Stimulated activated memory B cell treated with anti-CD40 and anti-IgM and Interleukin-4, amounts not matched to agents 10 μg/mL and 1 μg/mL and 100 μg/mL, for 72 hours (primary cell): ENCODE data around the gene KCNE1.
A peak's percentile ranks its signal among the peaks of the same experiment; 100 is the strongest.

ENCODE experiments used
- ATAC-seq: fragments of 150-1000 bp; cut with Tn5 transposase; 2 replicates; pipeline ENCODE4 v1.10.0; 2021
- H3K27ac Mint-ChIP-seq: one replicate; pipeline ENCODE4 v1.8.0; 2022; ENCODE audit warnings: mild to moderate bottlenecking, mixed read lengths
- H3K27me3 Mint-ChIP-seq: one replicate; pipeline ENCODE4 v1.8.0; 2022; ENCODE audit warnings: mixed read lengths
- H3K36me3 Mint-ChIP-seq: one replicate; pipeline ENCODE4 v1.8.0; 2022; ENCODE audit warnings: mixed read lengths
- H3K4me1 Mint-ChIP-seq: one replicate; pipeline ENCODE4 v1.8.0; 2022; ENCODE audit warnings: mixed read lengths
- H3K4me3 Mint-ChIP-seq: one replicate; pipeline ENCODE4 v1.8.0; 2022; ENCODE audit warnings: mild to moderate bottlenecking, moderate library complexity, mixed read lengths
- H3K9me3 Mint-ChIP-seq: one replicate; pipeline ENCODE4 v1.8.0; 2022; ENCODE audit warnings: mixed read lengths

KCNE1 gene

DNA sequence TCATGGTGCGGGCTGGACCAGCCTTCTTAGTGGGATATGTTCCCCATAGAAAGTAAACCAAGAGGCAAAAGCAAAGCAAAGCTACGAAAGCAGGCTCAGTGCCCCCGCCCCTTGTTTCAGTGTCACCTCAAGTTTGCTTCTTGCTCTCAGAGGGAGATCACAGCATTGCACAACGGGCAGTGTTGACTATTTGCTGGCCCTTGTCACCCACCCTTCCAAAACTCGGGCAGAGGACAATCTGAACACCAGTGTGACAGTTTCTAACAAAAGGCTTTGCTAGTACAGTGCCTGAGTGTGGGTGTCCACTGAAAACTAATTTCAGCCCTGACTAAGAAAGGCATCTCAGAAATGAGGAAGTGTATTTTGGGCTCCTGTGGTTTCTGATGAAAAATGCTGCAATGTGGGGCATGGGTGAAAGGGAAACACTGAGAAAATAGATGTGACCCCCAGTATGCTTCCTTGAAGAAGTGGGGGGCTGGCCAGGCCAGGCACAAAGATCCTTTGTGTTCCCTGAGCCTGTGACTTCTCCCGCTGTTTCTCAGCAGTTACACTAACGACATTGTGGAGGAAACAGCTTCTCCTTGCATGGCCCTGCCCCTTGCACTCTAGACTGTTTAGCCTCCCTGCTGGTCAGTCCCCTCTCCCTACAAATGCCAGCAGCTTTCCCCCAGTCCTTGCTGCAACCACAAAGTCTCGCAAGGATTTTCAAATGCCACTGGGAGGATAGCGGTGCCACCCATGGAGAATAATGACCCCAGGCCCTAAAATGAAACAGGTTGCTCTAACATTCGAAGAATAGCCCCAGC is 33.3 kb upstream of the KCNE1 start:
- peak; percentile 95 for ATAC-seq
- H3K36me3 Mint-ChIP-seq: peaks cover 9% of the 10 kb centered on the region
- peaks cover 44% of the 10 kb centered on the region for H3K4me1 Mint-ChIP-seq
- no peaks in the 10 kb centered on the region for H3K27me3 Mint-ChIP-seq
- peak overlapping the region; percentile 53 for H3K4me3 Mint-ChIP-seq
- H3K27ac Mint-ChIP-seq: peak overlapping the region; percentile 97
- H3K9me3 Mint-ChIP-seq: peaks cover 3% of the 10 kb centered on the region

DNA sequence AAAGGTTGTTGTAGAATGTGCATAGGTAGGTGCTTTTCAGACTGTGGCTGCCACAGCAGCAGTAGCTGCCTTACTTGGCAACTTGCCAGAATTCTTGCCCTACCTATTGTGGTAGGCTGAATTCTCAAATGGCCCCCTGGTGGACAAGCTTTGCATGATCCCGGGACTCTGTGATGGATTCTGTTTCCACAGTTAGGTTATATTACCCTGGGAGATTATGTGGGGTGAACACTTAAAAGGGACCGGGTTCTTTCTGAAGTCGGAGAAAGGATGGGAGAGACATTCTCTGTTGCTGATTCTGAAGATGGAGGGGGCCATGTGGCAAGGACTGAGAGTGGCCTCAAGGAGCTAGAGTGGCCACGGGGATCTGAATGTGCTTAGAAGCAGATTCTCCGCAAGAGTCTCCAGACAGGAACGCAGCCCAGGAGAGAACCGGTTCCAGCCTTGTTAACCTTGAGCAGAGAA is 32.1 kb upstream of the KCNE1 start:
- H3K4me3 Mint-ChIP-seq: no peak overlapping the region
- no peaks in the 10 kb centered on the region for H3K27me3 Mint-ChIP-seq
- H3K27ac Mint-ChIP-seq: peak overlapping the region; percentile 97
- peaks cover 6% of the 10 kb centered on the region for H3K36me3 Mint-ChIP-seq
- H3K9me3 Mint-ChIP-seq: peaks cover 3% of the 10 kb centered on the region
- peaks cover 44% of the 10 kb centered on the region for H3K4me1 Mint-ChIP-seq
- no peak for ATAC-seq

DNA sequence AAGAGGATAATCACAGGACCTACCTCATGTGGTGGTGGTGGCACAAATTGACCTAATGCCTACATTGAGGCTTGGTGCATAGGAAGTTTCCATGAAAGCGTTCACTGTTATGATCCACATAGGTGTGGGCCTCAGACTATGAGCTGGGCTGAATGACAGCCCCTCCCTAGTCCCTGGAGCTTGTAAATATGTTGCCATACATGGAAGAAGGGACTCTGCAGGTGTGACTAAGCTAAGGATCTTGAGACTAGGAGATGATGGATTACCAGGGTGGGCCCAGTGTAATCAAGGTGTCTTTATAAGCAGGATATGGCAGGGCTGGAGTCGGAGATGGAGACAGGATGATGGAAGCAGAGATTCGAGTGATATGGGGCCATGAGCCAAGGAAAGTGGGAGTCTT is 31.0 kb upstream of the KCNE1 start:
- H3K36me3 Mint-ChIP-seq: peaks cover 6% of the 10 kb centered on the region
- no peak overlapping the region for H3K4me3 Mint-ChIP-seq
- H3K9me3 Mint-ChIP-seq: peaks cover 3% of the 10 kb centered on the region
- H3K4me1 Mint-ChIP-seq: peaks cover 44% of the 10 kb centered on the region
- ATAC-seq: no peak
- H3K27me3 Mint-ChIP-seq: no peaks in the 10 kb centered on the region
- peak overlapping the region; percentile 60 for H3K27ac Mint-ChIP-seq

DNA sequence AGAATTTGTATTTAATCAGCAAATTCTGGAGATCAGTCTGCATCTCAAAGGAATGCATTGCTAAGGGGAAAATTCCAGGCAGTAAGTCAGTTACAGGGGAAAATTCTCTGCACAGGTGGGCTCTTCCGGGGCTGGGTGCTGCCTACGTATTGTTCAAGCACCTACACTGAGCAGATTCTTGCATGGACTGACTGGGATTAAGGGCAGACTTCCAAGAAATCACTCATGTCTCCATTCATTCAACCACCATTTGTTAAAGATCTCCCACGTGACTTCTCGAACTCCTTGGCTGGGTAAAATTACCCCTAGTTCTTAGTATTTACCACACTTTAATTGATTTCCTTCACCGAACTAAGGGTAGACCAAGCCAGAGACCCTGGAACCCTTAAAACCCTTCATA is 28.2 kb upstream of the KCNE1 start:
- Mint-ChIP-seq H3K9me3 (peaks cover 3% of the 10 kb centered on the region), H3K4me1 (peaks cover 21% of the 10 kb centered on the region), H3K4me3 (no peak overlapping the region), H3K27me3 (no peaks in the 10 kb centered on the region), H3K36me3 (peaks cover 14% of the 10 kb centered on the region), H3K27ac (peak overlapping the region; percentile 18)
- ATAC-seq: no peak

DNA sequence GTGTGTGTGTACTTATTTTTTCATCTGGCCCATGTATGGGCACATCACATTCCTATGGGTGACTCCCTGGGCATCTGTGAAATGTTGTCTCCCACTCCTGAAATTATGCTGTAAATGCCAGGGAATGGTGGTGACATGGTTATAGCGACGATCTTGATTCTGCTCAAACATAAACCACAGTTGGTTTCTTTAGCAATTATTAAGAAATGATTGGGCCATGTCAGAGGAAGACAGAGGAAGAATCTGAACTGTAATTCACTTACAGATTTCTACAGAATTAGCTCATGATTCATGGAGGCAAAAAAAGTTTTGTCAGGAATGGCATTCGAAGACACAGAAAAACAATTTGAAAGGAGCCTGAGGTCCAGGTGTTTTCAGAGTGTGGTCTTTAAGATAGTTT is 25.8 kb upstream of the KCNE1 start:
- no peaks in the 10 kb centered on the region for H3K9me3 Mint-ChIP-seq
- peaks cover 14% of the 10 kb centered on the region for H3K36me3 Mint-ChIP-seq
- no peak overlapping the region for H3K27ac Mint-ChIP-seq
- no peak overlapping the region for H3K4me3 Mint-ChIP-seq
- H3K27me3 Mint-ChIP-seq: no peaks in the 10 kb centered on the region
- peaks cover 19% of the 10 kb centered on the region for H3K4me1 Mint-ChIP-seq
- no peak for ATAC-seq

DNA sequence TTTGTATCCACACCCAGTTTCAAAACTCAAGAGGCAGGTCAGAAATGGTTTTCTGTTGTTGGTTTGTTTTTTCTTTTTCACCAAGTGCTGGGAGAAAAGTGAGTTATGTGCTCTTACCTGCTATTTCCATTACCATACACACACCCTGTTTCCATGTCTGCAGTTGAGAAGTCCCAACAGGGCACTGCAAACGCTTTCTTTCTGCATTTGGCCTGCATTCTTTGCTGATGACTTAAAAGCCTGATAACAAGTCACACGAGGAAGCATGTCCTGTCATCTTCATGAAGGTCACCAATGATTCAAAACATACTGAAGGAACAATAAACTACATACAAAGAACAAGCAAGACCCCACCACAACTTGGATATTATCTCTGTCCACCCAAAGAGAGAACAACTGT is 24.8 kb upstream of the KCNE1 start:
- H3K9me3 Mint-ChIP-seq: no peaks in the 10 kb centered on the region
- H3K36me3 Mint-ChIP-seq: peaks cover 15% of the 10 kb centered on the region
- no peak overlapping the region for H3K27ac Mint-ChIP-seq
- H3K4me1 Mint-ChIP-seq: peaks cover 19% of the 10 kb centered on the region
- no peaks in the 10 kb centered on the region for H3K27me3 Mint-ChIP-seq
- no peak overlapping the region for H3K4me3 Mint-ChIP-seq
- no peak for ATAC-seq

DNA sequence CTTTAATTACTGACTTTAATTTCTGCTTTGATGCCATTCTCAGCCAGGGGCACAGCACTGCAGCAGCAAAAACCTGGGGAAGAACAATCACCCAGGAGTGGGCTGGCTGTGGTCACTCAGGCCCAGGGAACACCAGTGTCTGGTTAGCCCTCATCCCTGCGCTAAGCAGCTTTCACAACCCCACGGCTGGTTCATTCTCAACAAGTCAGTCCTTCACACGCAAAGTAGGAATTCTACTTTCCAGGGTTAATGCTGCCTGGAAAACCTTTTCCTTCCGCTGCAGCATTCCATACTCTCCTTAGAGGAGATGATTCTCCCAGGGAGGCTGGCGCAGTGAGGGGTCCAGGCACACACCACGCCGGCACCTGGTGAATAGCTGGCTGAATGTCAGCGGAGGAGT is 24.3 kb upstream of the KCNE1 start:
- H3K27me3 Mint-ChIP-seq: no peaks in the 10 kb centered on the region
- peaks cover 20% of the 10 kb centered on the region for H3K36me3 Mint-ChIP-seq
- no peak overlapping the region for H3K27ac Mint-ChIP-seq
- no peak overlapping the region for H3K4me3 Mint-ChIP-seq
- no peak for ATAC-seq
- peaks cover 24% of the 10 kb centered on the region for H3K4me1 Mint-ChIP-seq
- no peaks in the 10 kb centered on the region for H3K9me3 Mint-ChIP-seq

DNA sequence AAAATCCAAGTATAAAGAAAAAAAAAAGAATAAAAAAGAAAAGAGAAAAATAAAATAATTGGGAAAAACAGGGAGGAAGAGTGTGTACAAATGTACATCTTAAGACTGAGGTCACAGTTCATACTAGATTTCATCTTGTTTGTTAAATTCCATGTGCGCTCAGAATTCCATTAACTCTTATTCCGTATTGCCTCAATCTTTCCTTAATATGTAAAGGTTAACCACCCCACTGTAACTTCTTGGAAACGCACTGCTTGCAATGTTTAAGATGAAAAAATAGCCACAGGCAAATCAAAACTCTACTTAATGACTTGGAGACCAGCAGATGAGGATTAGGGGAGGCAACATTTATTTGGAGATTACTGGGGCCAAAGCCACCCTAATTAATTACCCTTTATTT is 23.9 kb upstream of the KCNE1 start:
- Mint-ChIP-seq H3K27ac (no peak overlapping the region), H3K27me3 (no peaks in the 10 kb centered on the region), H3K4me3 (no peak overlapping the region), H3K36me3 (peaks cover 20% of the 10 kb centered on the region), H3K9me3 (no peaks in the 10 kb centered on the region), H3K4me1 (peaks cover 25% of the 10 kb centered on the region)
- ATAC-seq: no peak

DNA sequence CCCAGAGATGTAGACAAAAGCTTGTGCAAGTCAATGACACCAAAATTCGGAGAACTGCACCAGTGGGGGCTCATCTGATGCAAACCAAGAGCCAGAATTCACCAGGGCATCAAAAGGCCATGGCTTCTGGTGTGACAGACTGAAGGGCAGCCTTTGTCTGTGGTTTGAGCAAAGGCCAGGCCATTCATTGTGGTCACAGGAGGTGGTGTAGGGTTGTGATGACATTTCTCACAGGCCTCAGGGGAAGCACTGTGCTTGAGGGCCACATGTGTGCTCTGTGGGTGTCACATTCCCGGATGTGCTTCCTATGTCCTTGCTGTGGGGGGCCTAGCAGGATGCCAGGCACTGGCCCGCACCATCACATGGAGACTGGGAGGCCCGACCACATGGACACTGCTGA is 22.5 kb upstream of the KCNE1 start:
- peak overlapping the region; percentile 36 for H3K4me3 Mint-ChIP-seq
- H3K27ac Mint-ChIP-seq: peak overlapping the region; percentile 90
- H3K27me3 Mint-ChIP-seq: no peaks in the 10 kb centered on the region
- peak; percentile 94 for ATAC-seq
- H3K9me3 Mint-ChIP-seq: peaks cover 2% of the 10 kb centered on the region
- H3K4me1 Mint-ChIP-seq: peaks cover 32% of the 10 kb centered on the region
- H3K36me3 Mint-ChIP-seq: peaks cover 25% of the 10 kb centered on the region

DNA sequence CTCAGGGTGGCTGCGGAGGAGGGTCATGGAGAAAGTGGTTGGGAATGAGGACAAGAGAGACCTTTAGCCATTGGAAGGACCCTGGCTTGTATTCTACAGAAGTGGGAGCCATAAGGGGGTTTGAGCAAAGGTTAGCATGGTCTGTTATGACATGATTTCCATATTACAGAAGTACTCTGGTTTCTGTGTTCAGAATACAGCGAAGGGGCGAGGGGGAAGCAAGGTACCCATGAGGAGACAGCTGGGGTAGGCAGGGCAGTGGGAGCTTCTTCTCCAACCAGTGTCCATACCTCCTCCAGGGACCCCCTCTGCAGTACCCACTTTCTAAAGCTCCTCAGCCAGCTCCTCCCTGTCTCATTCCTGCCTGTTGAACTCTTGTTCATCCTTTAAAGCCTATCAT is 21.9 kb upstream of the KCNE1 start:
- peaks cover 32% of the 10 kb centered on the region for H3K4me1 Mint-ChIP-seq
- H3K4me3 Mint-ChIP-seq: peak overlapping the region; percentile 36
- H3K27me3 Mint-ChIP-seq: no peaks in the 10 kb centered on the region
- peaks cover 2% of the 10 kb centered on the region for H3K9me3 Mint-ChIP-seq
- peak overlapping the region; percentile 90 for H3K27ac Mint-ChIP-seq
- peaks cover 25% of the 10 kb centered on the region for H3K36me3 Mint-ChIP-seq
- peak; percentile 59 for ATAC-seq

DNA sequence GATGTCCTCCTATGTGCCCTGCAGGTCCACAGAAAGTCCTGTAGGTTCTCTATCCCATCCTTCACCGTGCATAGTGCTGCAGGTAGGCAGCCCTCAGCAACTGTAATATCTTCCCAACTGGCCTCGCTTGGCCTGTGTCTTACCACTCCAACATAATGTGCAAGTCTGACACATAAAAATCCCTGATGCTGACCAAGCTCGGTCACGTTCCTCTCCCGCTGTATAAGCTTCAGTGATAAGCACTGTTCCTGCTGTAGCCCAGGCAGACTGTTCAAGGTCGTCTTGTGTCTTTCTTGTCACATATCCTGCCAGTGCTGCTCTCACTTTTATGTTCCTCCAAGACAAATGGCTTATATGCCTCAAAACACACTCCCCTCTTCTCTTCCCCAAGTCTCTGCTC is 19.4 kb upstream of the KCNE1 start:
- H3K4me3 Mint-ChIP-seq: no peak overlapping the region
- H3K27ac Mint-ChIP-seq: peak overlapping the region; percentile 8
- H3K27me3 Mint-ChIP-seq: no peaks in the 10 kb centered on the region
- ATAC-seq: no peak
- peaks cover 19% of the 10 kb centered on the region for H3K36me3 Mint-ChIP-seq
- peaks cover 2% of the 10 kb centered on the region for H3K9me3 Mint-ChIP-seq
- H3K4me1 Mint-ChIP-seq: peaks cover 38% of the 10 kb centered on the region

DNA sequence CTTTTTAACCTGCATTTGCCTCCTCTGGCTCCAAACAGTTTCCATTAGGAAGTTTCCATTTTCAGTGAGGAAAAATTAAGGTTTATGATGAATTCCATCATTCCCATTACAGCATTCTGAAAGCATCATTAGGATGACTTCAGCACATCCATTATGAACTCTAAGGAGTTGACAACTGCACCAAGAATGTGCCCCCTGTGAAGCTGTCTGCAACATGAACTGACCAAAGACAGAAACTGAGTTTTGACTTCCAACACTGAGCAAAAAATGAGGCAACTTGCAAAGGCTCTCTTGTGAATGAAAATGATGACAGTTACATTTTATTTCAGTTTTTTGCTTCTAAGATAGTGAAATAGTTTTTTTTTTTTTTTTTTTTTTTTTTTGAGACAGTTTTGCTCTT is 18.3 kb upstream of the KCNE1 start:
- Mint-ChIP-seq H3K4me3 (no peak overlapping the region), H3K36me3 (peaks cover 17% of the 10 kb centered on the region), H3K27ac (no peak overlapping the region), H3K27me3 (no peaks in the 10 kb centered on the region), H3K9me3 (peaks cover 2% of the 10 kb centered on the region), H3K4me1 (peaks cover 40% of the 10 kb centered on the region)
- ATAC-seq: no peak

DNA sequence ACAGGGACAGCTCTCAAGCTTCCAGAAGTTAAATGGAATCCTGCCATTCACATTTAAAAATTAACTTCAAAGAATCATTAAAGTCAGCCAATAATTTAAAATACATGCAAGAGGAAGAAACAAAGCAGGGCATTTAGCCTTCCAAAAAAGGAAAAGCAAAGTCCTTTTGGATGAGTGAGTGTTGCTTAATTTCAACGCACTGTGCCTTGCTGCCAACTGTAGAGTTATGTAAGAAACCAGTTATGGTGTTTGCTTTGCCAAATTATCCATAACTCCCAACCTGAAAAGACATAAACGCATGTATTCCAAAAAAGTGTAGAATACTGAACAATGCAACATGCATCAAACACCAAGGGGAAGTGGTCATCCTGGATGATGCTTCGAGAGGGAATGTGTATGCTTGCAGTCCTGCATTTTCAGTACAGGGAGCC is 16.1 kb upstream of the KCNE1 start:
- Mint-ChIP-seq H3K4me1 (peaks cover 30% of the 10 kb centered on the region), H3K27me3 (no peaks in the 10 kb centered on the region), H3K36me3 (peaks cover 20% of the 10 kb centered on the region), H3K4me3 (no peak overlapping the region), H3K9me3 (peaks cover 2% of the 10 kb centered on the region), H3K27ac (no peak overlapping the region)
- ATAC-seq: no peak

DNA sequence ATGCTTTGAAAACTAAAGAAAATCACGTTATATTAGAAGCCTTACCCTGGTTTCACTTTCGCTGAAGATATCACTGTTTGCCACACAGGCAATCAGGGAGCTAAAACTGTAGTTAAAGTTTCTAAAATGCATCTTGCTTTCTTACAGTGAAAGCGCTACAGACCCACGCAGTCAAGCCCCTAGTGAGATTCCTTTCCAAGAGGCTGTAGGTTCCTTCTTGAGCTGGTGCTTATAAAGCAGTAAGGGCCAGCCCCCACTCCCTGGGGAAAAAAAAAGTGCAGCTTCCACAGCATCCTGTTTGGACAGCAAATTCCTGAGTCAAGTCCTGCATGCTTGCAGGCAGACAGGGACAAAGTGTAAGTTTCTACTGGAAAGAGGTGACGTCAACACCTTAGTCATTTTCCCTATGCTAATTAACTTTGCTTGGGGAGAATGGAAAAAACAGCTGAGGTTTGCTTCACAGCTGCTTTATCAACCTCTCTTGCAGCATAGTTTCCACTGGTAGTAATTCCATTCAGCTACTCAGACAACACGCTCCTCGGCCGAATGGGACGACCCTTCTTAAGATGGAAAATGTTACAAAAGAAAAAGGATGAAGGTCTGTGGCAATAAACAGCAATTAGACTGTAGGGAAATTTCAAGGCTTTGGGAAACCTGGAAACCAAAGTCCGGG is 14.7 kb upstream of the KCNE1 start:
- Mint-ChIP-seq H3K27me3 (no peaks in the 10 kb centered on the region), H3K27ac (peak overlapping the region; percentile 93), H3K4me3 (peak overlapping the region; percentile 64), H3K4me1 (peaks cover 40% of the 10 kb centered on the region), H3K36me3 (peaks cover 33% of the 10 kb centered on the region), H3K9me3 (peaks cover 2% of the 10 kb centered on the region)
- peak; percentile 78 for ATAC-seq

DNA sequence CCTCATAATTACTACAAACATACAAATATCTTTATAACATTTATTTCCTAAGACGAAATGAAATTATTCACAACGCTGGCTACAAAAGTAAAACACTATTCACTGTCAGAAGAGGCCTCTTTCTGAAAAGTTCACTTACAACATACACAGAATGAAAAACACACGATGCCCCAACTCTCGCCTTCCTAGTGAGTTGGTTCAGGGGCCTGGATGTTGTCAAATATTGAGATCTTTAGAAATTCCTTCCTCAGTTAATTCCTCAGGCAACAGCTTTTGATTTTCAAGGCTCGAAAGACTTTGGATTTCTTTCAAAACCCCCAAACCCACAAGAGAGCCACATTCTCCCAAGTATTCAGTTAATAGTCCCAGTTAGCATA is 14.2 kb upstream of the KCNE1 start:
- no peak for ATAC-seq
- H3K9me3 Mint-ChIP-seq: peaks cover 2% of the 10 kb centered on the region
- peaks cover 34% of the 10 kb centered on the region for H3K4me1 Mint-ChIP-seq
- H3K4me3 Mint-ChIP-seq: peak overlapping the region; percentile 64
- H3K27me3 Mint-ChIP-seq: no peaks in the 10 kb centered on the region
- H3K27ac Mint-ChIP-seq: peak overlapping the region; percentile 93
- peaks cover 33% of the 10 kb centered on the region for H3K36me3 Mint-ChIP-seq
